ENCODE results near the gene ZNF112.
A peak's percentile ranks its signal among the peaks of the same experiment; 100 is the strongest.
"Not testable (repeated sequence)": the region's sequence is repeated elsewhere in the genome, so short reads cannot be mapped to it uniquely, and the experiment has no call there.

ZNF112 gene

GRCh38 chr19:44356383-44357111 is at the start of gene ZNF112:
Gene ZNF112, minus strand, starts transcription at chr19:44356680. Its CDS starts 16,141 bp downstream, at chr19:44340539.
- DNase-seq = peak; percentile 95

- DNase-seq = no peak
These were observed 44.9 kb upstream of the ZNF112 start, which contains the start of gene ZNF285 for GRCh38 chr19:44401139-44402115. Gene ZNF285, minus strand, starts transcription at chr19:44401608. Its CDS starts 4,395 bp downstream, at chr19:44397213.

- DNase-seq = not testable (repeated sequence)
These were observed 32.8 kb upstream of the ZNF112 start for GRCh38 chr19:44389268-44389667.

GRCh38 chr19:44374789-44375188 is 18.3 kb upstream of the ZNF112 start:
- no peak for DNase-seq

GRCh38 chr19:44371815-44372480 is 15.5 kb upstream of the ZNF112 start:
- no peak for DNase-seq

- no peak for DNase-seq
These were observed 10.5 kb upstream of the ZNF112 start for GRCh38 chr19:44367024-44367423.

GRCh38 chr19:44346556-44346955 is 9.9 kb downstream of the ZNF112 start:
- DNase-seq = no peak

GRCh38 chr19:44345959-44346358 is 10.5 kb downstream of the ZNF112 start:
- no peak for DNase-seq

GRCh38 chr19:44344255-44344654 is 12.2 kb downstream of the ZNF112 start:
- DNase-seq = no peak

- no peak for DNase-seq
These were observed 14.7 kb downstream of the ZNF112 start for GRCh38 chr19:44341794-44342193.

GRCh38 chr19:44334639-44335038 is 21.8 kb downstream of the ZNF112 start:
- not testable (repeated sequence) for DNase-seq

- no peak for DNase-seq
These were observed 24.3 kb downstream of the ZNF112 start for GRCh38 chr19:44332145-44332544.

GRCh38 chr19:44315883-44316282 is 40.6 kb downstream of the ZNF112 start:
- no peak for DNase-seq

GRCh38 chr19:44313231-44313630 is 43.2 kb downstream of the ZNF112 start:
- DNase-seq = no peak

- no peak for DNase-seq
These were observed 48.5 kb downstream of the ZNF112 start for GRCh38 chr19:44308011-44308410.

- DNase-seq = no peak
These were observed 50.2 kb downstream of the ZNF112 start for GRCh38 chr19:44306283-44306682.

GRCh38 chr19:44305457-44305856 is 51.0 kb downstream of the ZNF112 start:
- DNase-seq = no peak

GRCh38 chr19:44304659-44305193 is 51.8 kb downstream of the ZNF112 start, which contains the start of gene ZNF235:
Gene ZNF235, minus strand, starts transcription at chr19:44305025. Its CDS starts 1,621 bp downstream, at chr19:44303404.
- peak; percentile 79 for DNase-seq

GRCh38 chr19:44303976-44304568 is 52.4 kb downstream of the ZNF112 start:
- no peak for DNase-seq

GRCh38 chr19:44303320-44303719 is 53.2 kb downstream of the ZNF112 start:
- no peak for DNase-seq

- DNase-seq = no peak
These were observed 71.5 kb downstream of the ZNF112 start for GRCh38 chr19:44284968-44285367.

GRCh38 chr19:44282846-44283245 is 73.6 kb downstream of the ZNF112 start:
- DNase-seq = no peak
